ENCODE measurements around the gene OMG.
"Not testable (repeated sequence)": the region's sequence is repeated elsewhere in the genome, so short reads cannot be mapped to it uniquely, and the experiment has no call there.

The OMG gene

GRCh38 chr17:31262923-31263322 lies 34.1 kb downstream of the OMG start:
- DNase-seq (ENCODE audit: low read depth): not testable (repeated sequence)

- DNase-seq (ENCODE audit: low read depth): no peak
Observed at GRCh38 chr17:31261601-31262000, 35.4 kb downstream of the OMG start.

GRCh38 chr17:31260151-31260550 lies 36.9 kb downstream of the OMG start:
- no peak for DNase-seq (ENCODE audit: low read depth)

- no peak for DNase-seq (ENCODE audit: low read depth)
Observed at GRCh38 chr17:31256936-31257335, 40.1 kb downstream of the OMG start.

GRCh38 chr17:31254654-31255053 lies 42.4 kb downstream of the OMG start:
- no peak for DNase-seq (ENCODE audit: low read depth)

- no peak for DNase-seq (ENCODE audit: low read depth)
Observed at GRCh38 chr17:31252741-31253140, 44.3 kb downstream of the OMG start.

- DNase-seq (ENCODE audit: low read depth): no peak
Observed at GRCh38 chr17:31251970-31252328, 45.1 kb downstream of the OMG start.

GRCh38 chr17:31251105-31251969 lies 45.7 kb downstream of the OMG start:
- DNase-seq (ENCODE audit: low read depth): no peak

- no peak for DNase-seq (ENCODE audit: low read depth)
Observed at GRCh38 chr17:31250229-31250628, 46.8 kb downstream of the OMG start.

- DNase-seq (ENCODE audit: low read depth): no peak
Observed at GRCh38 chr17:31249835-31250141, 47.3 kb downstream of the OMG start.

- no peak for DNase-seq (ENCODE audit: low read depth)
Observed at GRCh38 chr17:31248986-31249834, 47.8 kb downstream of the OMG start.

All from activated T-helper 1 cell treated with Interleukin-2 at 50 U/mL for 16 hours (primary cell).